IPS-15b (cell line): ENCODE measurements around the gene COPB2.

Experiments used
- H3K27me3 ChIP-seq: one replicate; pipeline ENCODE4 v1.6.1; 2013; ENCODE audit warnings: low read length; ENCODE audit not compliant: control insufficient read depth, insufficient read depth
- H3K36me3 ChIP-seq: one replicate; pipeline ENCODE4 v1.6.1; 2013; ENCODE audit warnings: low read length; ENCODE audit not compliant: control insufficient read depth, insufficient read depth
- H3K4me1 ChIP-seq: one replicate; pipeline ENCODE4 v1.6.1; 2013; ENCODE audit warnings: mild to moderate bottlenecking, low read length; ENCODE audit not compliant: control insufficient read depth, insufficient read depth
- H3K4me3 ChIP-seq: one replicate; pipeline ENCODE4 v1.5.1; 2013; ENCODE audit warnings: low read depth, low read length
- H3K9ac ChIP-seq: one replicate; pipeline ENCODE4 v1.6.1; 2013; ENCODE audit warnings: low read depth, mild to moderate bottlenecking, low read length
- H3K9me3 ChIP-seq: one replicate; pipeline ENCODE4 v1.6.1; 2013; ENCODE audit warnings: mild to moderate bottlenecking, low read length; ENCODE audit not compliant: control insufficient read depth, insufficient read depth

The COPB2 gene

DNA sequence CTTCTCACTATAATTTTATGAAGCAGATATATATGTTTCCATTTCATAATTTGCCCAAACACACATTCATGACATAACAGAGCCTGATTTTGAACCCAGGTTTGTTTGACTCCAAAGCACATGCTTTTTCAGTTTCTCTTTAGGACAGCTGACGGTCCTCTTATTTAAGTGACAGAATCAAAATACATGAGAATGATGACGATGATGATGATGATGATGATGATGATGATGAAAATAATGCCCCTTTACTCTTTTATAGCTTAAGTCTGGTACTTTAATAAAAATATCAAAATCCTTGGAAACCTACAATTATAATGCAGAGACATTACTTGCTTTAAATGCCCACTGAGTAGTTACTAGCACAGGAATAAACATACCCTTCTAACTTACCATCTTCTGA lies 15.3 kb downstream of the COPB2 start:
- no peak overlapping the region for H3K9ac ChIP-seq
- H3K27me3 ChIP-seq, result no peaks in the 10 kb centered on the region
- no peaks in the 10 kb centered on the region for H3K4me1 ChIP-seq
- no peak overlapping the region for H3K4me3 ChIP-seq
- H3K36me3 ChIP-seq, result peaks cover 42% of the 10 kb centered on the region
- no peaks in the 10 kb centered on the region for H3K9me3 ChIP-seq

DNA sequence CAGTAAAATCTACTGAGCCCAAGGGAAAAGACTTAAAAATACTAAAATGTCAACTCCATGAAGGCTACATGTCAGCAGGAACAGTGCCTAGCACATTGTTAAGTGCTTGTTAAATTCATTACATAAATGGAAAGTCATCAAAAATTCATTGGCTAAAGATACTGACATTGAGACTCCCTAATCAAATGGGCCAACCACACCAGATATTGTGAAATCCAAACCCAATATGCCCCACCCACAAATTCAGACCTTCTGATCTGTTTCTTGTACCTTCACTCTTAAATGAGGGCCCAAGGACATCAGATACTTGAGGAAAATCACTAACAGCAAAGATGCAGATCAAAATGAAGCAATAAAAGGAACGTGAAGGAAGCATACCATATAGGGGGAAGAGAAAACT lies 24.9 kb downstream of the COPB2 start:
- H3K9me3 ChIP-seq, result no peaks in the 10 kb centered on the region
- H3K36me3 ChIP-seq, result peaks cover 45% of the 10 kb centered on the region
- no peaks in the 10 kb centered on the region for H3K27me3 ChIP-seq
- H3K4me3 ChIP-seq, result no peak overlapping the region
- H3K9ac ChIP-seq, result no peak overlapping the region
- H3K4me1 ChIP-seq, result no peaks in the 10 kb centered on the region

DNA sequence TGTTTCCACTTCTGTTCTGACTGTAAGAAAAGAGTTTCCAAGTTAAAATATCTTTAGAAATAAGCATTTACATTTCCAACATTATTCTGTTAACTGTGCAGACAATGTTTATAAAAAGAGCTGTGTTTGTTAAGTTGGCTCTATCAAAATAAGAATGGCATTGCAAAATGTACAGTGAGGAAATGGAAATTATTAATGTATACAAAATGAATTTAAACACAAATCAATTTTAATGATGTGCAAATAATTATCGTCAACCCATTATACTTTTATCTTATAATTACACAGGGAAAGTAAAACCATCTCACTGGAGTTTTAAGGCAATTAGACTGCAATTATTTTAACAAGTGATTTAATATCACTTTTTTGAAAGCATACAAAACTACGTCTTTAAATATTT lies 28.2 kb downstream of the COPB2 start:
- no peaks in the 10 kb centered on the region for H3K4me1 ChIP-seq
- no peaks in the 10 kb centered on the region for H3K27me3 ChIP-seq
- no peak overlapping the region for H3K4me3 ChIP-seq
- no peaks in the 10 kb centered on the region for H3K9me3 ChIP-seq
- peaks cover 41% of the 10 kb centered on the region for H3K36me3 ChIP-seq
- no peak overlapping the region for H3K9ac ChIP-seq

DNA sequence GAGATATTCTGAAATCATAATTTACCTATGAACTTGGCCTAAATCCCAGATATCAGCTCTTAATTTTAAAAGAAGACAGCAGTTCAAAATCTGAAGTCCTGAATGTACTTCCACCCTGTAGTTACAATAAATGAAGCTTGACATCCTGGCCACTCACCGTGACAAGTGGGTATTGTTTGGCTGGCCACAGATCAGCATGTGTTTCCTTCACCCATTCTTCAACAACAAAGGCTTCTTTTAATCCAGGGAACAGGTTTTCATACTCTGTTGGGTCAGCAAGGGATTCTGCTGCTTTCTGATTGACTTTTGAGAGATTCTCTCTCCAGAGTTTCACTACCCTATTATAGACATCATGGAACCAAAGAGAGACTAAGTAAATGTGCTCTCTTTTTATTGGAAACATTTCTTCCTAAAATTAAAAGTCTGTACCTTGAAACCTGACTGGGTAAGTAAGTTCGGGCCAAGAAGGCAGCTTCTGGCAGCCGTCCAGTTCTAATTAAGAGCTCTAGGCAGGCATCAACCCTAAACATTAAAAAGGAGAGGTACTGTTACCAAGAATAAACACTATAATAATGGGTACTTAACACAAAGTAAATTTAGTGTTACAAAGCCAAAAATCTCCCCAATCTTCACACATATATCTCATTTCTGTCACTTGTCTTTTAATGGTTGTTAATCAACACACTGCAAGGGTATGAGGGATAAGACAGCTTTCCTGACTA lies 30.4 kb downstream of the COPB2 start:
- H3K4me1 ChIP-seq, result no peaks in the 10 kb centered on the region
- no peaks in the 10 kb centered on the region for H3K27me3 ChIP-seq
- no peaks in the 10 kb centered on the region for H3K9me3 ChIP-seq
- no peak overlapping the region for H3K4me3 ChIP-seq
- peaks cover 50% of the 10 kb centered on the region for H3K36me3 ChIP-seq
- H3K9ac ChIP-seq, result no peak overlapping the region

DNA sequence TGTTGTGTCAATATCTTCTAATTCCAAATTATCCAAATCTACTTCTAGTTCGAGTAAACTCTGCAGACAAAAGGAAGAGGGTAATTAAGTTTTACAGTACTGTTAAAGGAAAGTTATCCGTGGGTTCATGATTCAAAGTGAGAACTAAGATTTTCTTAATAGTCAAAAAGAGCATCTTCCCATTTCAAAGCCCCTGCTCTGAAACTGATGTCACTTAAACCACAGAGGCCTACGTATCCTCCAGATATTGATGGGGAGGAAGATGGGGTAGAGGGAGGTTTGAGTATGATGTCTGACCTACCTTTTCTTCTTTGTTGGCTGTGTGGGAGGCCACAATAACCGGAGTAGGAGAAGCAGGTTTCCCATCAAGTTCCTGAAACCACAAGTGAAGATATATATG lies 31.5 kb downstream of the COPB2 start:
- peaks cover 42% of the 10 kb centered on the region for H3K36me3 ChIP-seq
- H3K9ac ChIP-seq, result no peak overlapping the region
- H3K4me3 ChIP-seq, result no peak overlapping the region
- no peaks in the 10 kb centered on the region for H3K27me3 ChIP-seq
- H3K9me3 ChIP-seq, result no peaks in the 10 kb centered on the region
- no peaks in the 10 kb centered on the region for H3K4me1 ChIP-seq

DNA sequence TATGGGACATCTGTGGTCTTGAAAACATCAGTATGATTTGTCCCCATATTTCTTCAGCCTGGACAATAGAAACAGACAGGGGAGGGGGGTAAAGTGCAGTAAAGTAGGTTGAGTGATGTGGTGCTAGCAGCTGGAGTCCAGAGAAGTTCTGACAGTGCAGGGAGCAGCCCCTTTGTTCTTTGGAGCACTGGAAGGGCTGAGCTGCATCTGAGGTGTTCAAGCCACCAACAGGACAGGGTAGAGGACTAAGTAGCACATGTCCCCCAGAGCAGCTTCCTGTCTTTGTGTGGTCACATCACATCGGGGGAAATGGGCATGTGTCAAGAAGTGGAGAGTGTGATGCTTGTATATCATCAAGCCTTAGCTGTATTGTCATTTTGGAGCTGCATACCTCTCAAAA lies 33.6 kb downstream of the COPB2 start:
- H3K4me1 ChIP-seq, result no peaks in the 10 kb centered on the region
- H3K27me3 ChIP-seq, result no peaks in the 10 kb centered on the region
- H3K9ac ChIP-seq, result no peak overlapping the region
- peaks cover 36% of the 10 kb centered on the region for H3K36me3 ChIP-seq
- no peak overlapping the region for H3K4me3 ChIP-seq
- H3K9me3 ChIP-seq, result no peaks in the 10 kb centered on the region

DNA sequence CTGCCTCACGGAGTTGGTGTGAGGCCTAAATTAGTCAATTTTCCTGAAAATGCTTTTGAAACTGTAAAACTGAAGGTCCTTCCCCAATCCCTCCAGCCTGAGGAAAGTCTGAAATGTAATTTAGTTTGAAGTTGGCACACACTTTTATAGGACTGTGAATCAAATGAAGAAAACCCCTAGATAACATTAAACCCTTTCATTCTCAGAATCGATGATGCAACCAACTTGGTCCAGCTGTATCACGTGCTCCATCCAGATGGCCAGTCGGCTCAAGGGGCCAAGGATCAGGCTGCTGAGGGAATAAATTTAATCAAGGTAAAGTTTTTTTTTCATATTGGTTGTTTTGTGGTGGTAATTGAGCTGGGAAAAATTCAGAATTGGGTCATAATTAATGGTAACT lies 34.0 kb downstream of the COPB2 start:
- Histone ChIP-seq H3K36me3 (peaks cover 34% of the 10 kb centered on the region), H3K9ac (no peak overlapping the region), H3K9me3 (no peaks in the 10 kb centered on the region), H3K27me3 (no peaks in the 10 kb centered on the region), H3K4me3 (no peak overlapping the region), H3K4me1 (no peaks in the 10 kb centered on the region)

DNA sequence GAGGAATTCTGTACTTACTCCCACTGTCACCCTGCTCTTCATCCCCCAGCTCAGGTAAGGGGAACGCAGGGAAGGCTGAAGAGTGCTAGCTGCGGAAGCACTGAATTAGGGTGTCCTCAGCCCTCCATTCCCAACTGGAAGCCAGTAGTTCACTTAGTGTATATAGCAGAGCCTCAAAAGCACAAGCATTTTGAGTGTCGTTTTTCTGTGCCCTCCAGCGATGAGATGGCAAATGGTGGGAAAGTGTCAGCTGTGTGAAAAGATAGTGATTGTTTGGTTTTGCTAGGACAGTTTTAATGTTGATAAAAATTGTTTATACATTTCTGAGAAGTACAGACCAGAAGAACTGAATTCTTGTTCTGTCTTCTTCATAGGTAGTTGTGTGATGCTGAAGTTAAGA lies 34.8 kb downstream of the COPB2 start:
- no peaks in the 10 kb centered on the region for H3K9me3 ChIP-seq
- H3K36me3 ChIP-seq, result peaks cover 28% of the 10 kb centered on the region
- H3K27me3 ChIP-seq, result no peaks in the 10 kb centered on the region
- H3K9ac ChIP-seq, result no peak overlapping the region
- H3K4me1 ChIP-seq, result no peaks in the 10 kb centered on the region
- H3K4me3 ChIP-seq, result no peak overlapping the region

DNA sequence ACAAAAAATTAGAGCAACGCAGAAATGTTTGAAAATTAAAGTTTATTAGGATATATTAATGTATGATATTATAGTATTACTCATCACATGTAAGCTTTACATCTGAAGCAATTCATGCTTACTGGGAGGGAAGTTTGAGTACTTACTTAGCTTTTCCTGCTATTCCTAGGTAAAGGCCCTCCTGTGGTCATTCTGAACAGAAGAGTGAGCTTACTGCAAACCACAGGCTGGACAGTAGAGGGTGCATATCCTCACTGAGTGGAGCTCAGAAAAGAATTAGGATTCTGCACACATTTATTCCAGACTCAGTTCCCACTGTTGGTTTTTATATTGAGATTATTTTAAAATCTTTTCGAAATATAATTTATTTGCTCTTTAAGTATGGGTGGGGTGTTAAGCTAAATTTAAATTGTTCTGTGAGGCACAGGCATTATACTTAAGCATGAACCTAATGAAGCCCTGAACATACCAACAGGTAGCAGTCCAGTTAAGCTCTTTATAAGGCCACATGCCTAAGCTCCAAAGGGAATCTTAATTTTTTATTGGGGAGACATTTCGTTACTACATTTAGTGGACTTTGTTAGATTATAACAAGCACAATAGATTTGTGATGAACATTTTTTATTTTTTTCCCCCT lies 35.4 kb downstream of the COPB2 start:
- no peaks in the 10 kb centered on the region for H3K9me3 ChIP-seq
- no peak overlapping the region for H3K4me3 ChIP-seq
- H3K9ac ChIP-seq, result no peak overlapping the region
- H3K27me3 ChIP-seq, result no peaks in the 10 kb centered on the region
- H3K36me3 ChIP-seq, result peaks cover 28% of the 10 kb centered on the region
- H3K4me1 ChIP-seq, result no peaks in the 10 kb centered on the region

DNA sequence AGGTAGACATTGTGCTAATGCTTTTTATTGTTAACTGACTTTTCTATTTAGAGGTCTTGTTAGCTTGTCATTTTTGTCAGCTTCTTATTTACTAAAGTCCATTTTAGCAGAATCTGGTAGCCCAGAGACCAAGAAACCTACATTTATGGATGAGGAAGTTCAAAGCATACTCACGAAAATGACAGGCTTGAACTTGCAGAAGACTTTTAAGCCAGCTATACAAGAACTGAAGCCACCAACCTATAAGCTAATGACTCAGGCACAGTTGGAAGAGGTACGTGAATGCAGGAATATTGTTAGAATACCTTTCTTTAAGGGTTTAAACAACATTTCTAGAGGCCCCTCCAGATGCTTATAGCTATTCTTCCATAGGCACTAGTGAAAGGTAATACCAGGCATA lies 42.7 kb downstream of the COPB2 start:
- H3K9me3 ChIP-seq, result no peaks in the 10 kb centered on the region
- no peak overlapping the region for H3K4me3 ChIP-seq
- H3K9ac ChIP-seq, result no peak overlapping the region
- no peaks in the 10 kb centered on the region for H3K4me1 ChIP-seq
- peaks cover 2% of the 10 kb centered on the region for H3K36me3 ChIP-seq
- peaks cover 9% of the 10 kb centered on the region for H3K27me3 ChIP-seq

DNA sequence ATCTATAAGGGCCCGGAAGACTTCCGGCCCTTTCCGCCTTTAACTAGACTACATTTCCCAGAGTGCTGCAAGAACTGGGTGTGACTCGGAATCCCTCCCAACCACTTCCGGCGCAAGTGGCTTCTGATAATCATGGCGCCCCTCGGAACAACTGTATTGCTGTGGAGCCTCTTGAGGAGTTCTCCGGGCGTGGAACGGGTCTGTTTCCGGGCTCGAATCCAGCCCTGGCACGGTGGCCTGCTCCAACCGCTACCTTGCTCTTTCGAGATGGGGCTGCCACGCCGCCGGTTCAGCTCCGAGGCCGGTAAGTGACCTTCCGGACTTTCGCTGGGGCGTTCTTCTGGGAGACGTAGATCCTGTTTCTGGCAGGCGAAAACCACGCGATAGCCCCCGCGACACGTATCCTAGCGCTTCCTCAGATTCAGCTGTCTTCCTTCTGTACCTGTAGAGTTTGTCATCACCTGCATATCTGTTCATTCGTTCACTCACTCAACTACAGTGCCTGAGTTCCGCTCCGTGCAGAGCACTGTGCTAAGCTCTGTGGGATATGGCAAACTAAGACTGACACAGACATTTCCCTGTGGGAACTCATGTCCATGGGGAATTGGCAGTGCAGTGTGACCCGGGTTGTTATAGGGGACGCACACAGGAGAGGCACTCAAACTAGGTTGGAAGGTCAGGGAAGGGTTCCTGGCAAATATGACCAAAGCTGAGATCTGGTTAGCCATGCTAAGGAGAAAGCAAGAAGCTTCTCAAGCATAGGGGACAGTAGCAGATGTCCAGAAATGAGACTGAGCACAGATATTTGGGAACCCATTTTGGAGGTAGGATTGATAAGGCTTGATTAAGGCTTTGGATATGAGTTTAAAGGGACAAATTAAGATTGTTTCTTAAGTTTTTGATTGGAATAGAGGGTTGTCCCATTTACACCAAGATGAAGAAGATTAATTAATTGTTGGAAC lies 45.3 kb downstream of the COPB2 start, which contains the start of gene MRPS22:
Gene MRPS22, plus strand, starts transcription at position 126 of the 962 bp plus-strand sequence. Its CDS starts 7 bp downstream, at position 133.
- peaks cover 29% of the 10 kb centered on the region for H3K27me3 ChIP-seq
- no peaks in the 10 kb centered on the region for H3K36me3 ChIP-seq
- H3K9ac ChIP-seq, result peak within 1 kb of the TSS; percentile 93
- H3K9me3 ChIP-seq, result no peaks in the 10 kb centered on the region
- H3K4me3 ChIP-seq, result peak within 1 kb of the TSS; percentile 87
- no peaks in the 10 kb centered on the region for H3K4me1 ChIP-seq
